Measurements from ENCODE around the gene OR6B3.

OR6B3 gene

GRCh38 chr2:240053173-240054155 lies at the start of gene OR6B3:
OR6B3 (minus strand) TSS chr2:240053521.
- in situ Hi-C loops (cut with MboI; ENCODE audit: low sequenced_read_pairs): no loop called here

- in situ Hi-C loops (cut with MboI; ENCODE audit: low sequenced_read_pairs): no loop called here
Measured at GRCh38 chr2:240098349-240098748, 45.0 kb upstream of the OR6B3 start.

GRCh38 chr2:240095556-240096523 lies 42.5 kb upstream of the OR6B3 start:
- in situ Hi-C loops (cut with MboI; ENCODE audit: low sequenced_read_pairs): no loop called here

GRCh38 chr2:240089306-240089705 lies 36.0 kb upstream of the OR6B3 start:
- in situ Hi-C loops (cut with MboI; ENCODE audit: low sequenced_read_pairs): no loop called here

- in situ Hi-C loops (cut with MboI; ENCODE audit: low sequenced_read_pairs): no loop called here
Measured at GRCh38 chr2:240086563-240086962, 33.2 kb upstream of the OR6B3 start.

GRCh38 chr2:240078631-240079030 lies 25.3 kb upstream of the OR6B3 start:
- in situ Hi-C loops (cut with MboI; ENCODE audit: low sequenced_read_pairs): no loop called here

GRCh38 chr2:240077442-240077841 lies 24.1 kb upstream of the OR6B3 start:
- in situ Hi-C loops (cut with MboI; ENCODE audit: low sequenced_read_pairs): no loop called here

- in situ Hi-C loops (cut with MboI; ENCODE audit: low sequenced_read_pairs): no loop called here
Measured at GRCh38 chr2:240074545-240074944, 21.2 kb upstream of the OR6B3 start.

- in situ Hi-C loops (cut with MboI; ENCODE audit: low sequenced_read_pairs): no loop called here
Measured at GRCh38 chr2:240070907-240071306, 17.6 kb upstream of the OR6B3 start.

GRCh38 chr2:240069829-240070228 lies 16.5 kb upstream of the OR6B3 start:
- in situ Hi-C loops (cut with MboI; ENCODE audit: low sequenced_read_pairs): no loop called here

- in situ Hi-C loops (cut with MboI; ENCODE audit: low sequenced_read_pairs): no loop called here
Measured at GRCh38 chr2:240068193-240068592, 14.9 kb upstream of the OR6B3 start.

- in situ Hi-C loops (cut with MboI; ENCODE audit: low sequenced_read_pairs): no loop called here
Measured at GRCh38 chr2:240066489-240066888, 13.2 kb upstream of the OR6B3 start.

- in situ Hi-C loops (cut with MboI; ENCODE audit: low sequenced_read_pairs): no loop called here
Measured at GRCh38 chr2:240064898-240065297, 11.6 kb upstream of the OR6B3 start.

- in situ Hi-C loops (cut with MboI; ENCODE audit: low sequenced_read_pairs): no loop called here
Measured at GRCh38 chr2:240060977-240061591, 7.8 kb upstream of the OR6B3 start.

- in situ Hi-C loops (cut with MboI; ENCODE audit: low sequenced_read_pairs): no loop called here
Measured at GRCh38 chr2:240056678-240057077, 3.4 kb upstream of the OR6B3 start.

GRCh38 chr2:240055177-240055917 lies 2.0 kb upstream of the OR6B3 start:
- in situ Hi-C loops (cut with MboI; ENCODE audit: low sequenced_read_pairs): no loop called here

GRCh38 chr2:240052524-240052923 lies 797 bp downstream of the OR6B3 start:
- in situ Hi-C loops (cut with MboI; ENCODE audit: low sequenced_read_pairs): no loop called here

GRCh38 chr2:240051697-240052096 lies 1.6 kb downstream of the OR6B3 start:
- in situ Hi-C loops (cut with MboI; ENCODE audit: low sequenced_read_pairs): no loop called here

GRCh38 chr2:240050278-240050677 lies 3.0 kb downstream of the OR6B3 start:
- in situ Hi-C loops (cut with MboI; ENCODE audit: low sequenced_read_pairs): no loop called here

- in situ Hi-C loops (cut with MboI; ENCODE audit: low sequenced_read_pairs): no loop called here
Measured at GRCh38 chr2:240048237-240048636, 5.1 kb downstream of the OR6B3 start.
